HG03354 (cell line): ENCODE data around the gene NFIA.

Experiments
- ATAC-seq: cut with Tn5 transposase; IDR thresholded peaks from one replicate; pipeline ENCODE4 v1.9.1; 2021; ENCODE audit warnings: mild to moderate bottlenecking; ENCODE audit not compliant: unreplicated experiment, poor library complexity, severe bottlenecking

The NFIA gene

DNA sequence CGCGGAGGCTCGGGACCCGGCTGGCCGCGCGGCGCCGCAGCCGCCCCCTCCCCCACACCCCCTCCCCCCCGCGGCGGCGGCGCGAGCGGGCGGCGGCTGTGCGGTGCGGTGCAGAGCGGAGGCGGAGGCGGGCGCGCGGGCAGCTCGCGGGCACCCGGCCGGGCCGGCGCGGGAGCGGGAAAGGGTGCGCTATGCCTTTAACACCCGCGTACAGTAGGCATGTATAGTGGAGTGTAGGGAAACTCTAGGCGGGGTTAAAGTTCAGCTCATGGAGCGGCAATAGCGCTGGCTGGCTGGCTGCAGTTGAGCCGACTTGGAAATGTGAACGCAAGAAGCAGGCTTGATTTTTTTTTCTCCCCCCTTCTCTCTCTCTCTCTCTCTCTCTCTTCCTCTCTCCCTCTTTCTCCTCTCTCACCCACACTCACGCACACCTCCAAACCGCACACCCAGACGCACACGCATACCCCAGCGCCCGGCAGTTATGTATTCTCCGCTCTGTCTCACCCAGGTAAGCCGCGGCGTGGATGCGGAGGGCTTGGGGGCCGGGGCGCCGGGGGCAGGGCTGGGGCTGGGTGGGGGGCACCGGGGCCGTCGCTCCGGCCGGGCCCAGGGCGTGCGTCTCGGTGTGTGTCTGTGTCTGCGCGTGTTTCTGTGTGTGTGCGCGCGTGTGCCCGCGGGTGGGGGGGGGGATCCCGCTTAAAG is at the start of gene NFIA:
TSS of gene NFIA (plus strand) at position 251 of the 702 bp plus-strand sequence.
- no peak for ATAC-seq

GRCh38 chr1:61035880-61036279 is 46.5 kb upstream of the NFIA start:
- ATAC-seq = no peak

- ATAC-seq = no peak
These were observed 39.8 kb upstream of the NFIA start for GRCh38 chr1:61042466-61043009.

DNA sequence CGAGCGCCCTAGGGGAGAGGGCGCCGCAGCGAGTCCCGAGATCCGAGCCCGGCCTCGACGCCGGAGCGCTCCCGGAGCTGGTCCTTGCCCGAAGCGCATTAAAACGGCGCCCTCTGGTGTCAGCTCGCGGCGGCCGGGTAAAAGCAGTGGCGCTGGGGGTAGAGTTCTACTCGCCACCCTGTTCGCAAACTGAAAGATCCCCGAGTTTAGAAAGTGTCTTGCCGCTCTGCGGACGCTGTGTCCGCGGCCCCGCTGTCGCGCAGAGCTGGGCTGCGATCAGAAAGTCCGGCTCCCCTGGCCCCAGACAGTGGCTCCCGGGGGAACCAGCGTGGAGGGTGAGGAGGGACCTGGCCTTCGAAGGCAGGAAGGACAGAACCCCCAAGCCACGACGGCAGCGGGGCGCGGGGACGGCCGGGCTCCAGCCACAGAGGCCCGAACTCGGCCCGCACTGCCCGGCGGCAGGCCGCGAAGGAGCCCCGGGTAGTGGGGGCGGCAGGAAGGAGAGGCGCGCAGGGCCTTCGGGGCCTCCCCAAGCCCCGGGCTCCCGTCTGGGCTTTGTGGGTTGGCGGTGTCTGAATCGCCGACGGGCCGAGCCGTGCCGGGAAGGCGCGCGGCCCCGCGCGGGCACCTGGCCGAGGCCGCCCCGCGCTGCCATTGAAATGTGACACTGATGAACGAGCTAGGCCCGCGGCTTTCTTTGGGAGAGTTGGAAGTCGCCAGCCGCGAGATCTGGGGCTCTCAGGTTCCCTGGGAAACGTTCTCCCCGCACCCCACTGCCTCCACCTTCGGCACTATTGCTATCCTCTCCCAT is 39.1 kb upstream of the NFIA start:
- ATAC-seq = peak; percentile 84

- no peak for ATAC-seq
These were observed 35.9 kb upstream of the NFIA start for GRCh38 chr1:61046434-61046833.

GRCh38 chr1:61047061-61047460 is 35.3 kb upstream of the NFIA start:
- ATAC-seq = no peak

GRCh38 chr1:61049850-61050540 is 32.4 kb upstream of the NFIA start:
- ATAC-seq = peak; percentile 85

GRCh38 chr1:61050541-61051442 is 31.6 kb upstream of the NFIA start:
- peak; percentile 21 for ATAC-seq

DNA sequence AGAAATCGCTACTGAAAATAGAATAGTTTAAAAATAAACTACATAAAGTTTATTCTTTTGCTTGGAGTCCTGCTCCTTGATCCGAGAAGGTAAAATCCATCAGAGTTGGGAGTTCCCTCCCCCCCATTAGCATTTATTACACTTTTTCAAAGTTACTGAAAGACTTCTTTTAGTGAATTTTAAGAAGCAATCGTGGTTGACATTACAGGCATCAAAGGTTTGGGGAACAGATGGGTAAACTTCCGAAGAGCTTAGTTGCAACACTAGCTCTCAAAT is 31.0 kb upstream of the NFIA start:
- ATAC-seq = no peak

GRCh38 chr1:61051719-61052394 is 30.5 kb upstream of the NFIA start:
- ATAC-seq = no peak

DNA sequence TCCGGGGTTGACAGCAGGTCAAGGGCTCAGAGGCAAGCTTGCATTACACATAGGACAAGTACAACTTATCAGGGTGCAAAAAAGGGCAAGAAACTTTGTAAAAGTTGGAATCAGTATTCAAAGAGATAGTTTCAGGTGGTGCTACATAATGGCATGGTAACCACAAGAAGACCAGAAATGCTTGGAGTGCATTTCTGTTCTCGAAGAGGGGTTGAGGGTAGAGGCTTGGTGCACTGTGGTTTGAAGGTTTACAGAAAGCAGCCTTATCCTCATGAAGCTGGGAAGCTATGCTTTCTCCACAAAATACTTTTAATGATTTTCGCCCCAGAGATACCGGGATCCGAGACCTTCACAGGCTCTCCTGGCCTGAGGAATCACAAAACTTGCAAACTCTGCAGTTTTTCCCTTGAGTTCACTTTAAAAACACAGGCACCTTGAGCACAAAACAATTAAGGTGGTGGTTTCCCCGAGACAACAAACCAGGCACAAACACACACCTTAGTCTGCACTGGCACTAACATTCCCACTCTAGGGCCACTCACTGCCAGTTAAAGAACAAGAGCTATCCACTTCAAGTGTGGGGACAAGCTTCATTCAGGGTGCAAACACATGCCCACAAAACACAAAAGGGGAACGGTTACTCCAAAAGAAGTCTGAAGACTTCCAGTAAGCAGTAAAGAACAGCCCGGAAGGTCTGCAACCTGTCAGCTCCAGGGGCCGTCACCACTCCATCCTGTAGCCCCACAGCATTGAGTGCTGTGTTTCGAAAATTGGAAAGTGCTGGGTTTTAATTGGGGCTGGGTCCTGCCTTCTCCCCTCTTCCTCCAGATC is 29.8 kb upstream of the NFIA start:
- ATAC-seq = no peak

- no peak for ATAC-seq
These were observed 29.1 kb upstream of the NFIA start for GRCh38 chr1:61053226-61053711.

DNA sequence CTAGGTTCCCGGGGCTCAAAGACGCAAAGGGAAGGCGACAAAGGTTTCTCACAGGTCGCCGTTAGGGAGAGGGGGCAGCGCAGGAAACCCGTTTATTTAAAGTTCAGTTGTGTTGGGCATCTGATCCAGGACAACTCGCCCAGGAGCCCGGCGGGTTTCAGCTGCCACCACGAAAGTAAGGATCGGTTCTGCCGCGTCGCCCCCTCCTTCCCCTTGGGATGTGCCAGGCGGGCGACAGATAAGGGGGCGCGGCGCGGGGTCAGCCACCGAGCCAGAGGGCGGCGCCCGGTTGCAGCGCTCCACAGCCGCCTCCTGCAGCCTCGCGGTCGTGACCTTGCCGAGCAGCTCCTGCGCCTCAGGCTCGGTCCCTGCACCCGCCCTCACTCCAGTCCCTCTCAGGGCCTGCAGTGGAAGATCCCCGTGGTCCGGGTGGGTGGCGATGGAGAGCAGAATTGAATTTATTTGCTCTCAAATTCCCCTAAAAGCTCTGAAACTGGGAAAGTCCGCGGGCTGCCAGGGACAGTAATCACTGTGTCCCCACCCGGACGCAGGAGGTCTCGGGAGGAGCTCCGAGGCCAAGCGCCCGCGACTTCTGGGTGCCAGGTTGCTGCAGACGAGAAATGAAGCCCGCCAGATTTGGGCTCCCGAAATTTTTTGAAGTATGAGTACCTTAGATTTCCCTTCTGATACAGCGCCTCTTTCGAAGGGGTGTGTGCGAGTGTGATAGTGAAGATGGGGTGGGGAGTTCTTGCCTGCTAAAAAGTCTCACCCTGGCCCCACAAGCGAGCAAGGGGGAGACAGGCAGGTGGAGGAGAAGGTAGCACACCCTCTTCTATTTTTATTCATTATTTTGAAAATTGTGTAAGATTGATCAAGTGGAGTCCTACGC is 28.4 kb upstream of the NFIA start:
- no peak for ATAC-seq

- no peak for ATAC-seq
These were observed 27.8 kb upstream of the NFIA start for GRCh38 chr1:61054601-61054993.

DNA sequence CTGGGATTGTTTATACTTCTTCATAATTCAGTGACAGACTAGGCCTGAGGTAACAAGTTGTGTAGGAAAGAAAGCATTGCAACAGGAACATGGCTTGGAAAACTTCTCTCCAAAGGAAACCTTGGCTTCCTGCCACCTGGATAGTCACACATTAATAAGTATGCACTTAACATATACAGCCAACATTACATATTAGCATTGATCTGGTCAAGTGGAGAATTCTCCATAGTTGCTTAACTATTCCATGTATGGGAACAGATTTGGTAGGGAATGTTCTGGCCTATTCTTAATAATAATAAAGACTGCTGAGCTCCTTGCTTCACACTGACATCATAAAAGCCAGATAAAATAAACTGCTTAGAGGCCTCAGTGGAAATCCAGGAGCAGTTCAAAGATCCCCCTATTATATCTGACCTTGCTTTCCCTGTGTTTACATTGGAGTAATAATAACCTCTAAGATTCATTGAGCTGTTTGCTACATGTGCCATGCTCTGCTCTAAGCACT is 27.2 kb upstream of the NFIA start:
- no peak for ATAC-seq

GRCh38 chr1:61056196-61056572 is 26.2 kb upstream of the NFIA start:
- no peak for ATAC-seq
